RWPE1 (cell line): ENCODE data around the gene LARP4B.
A peak's percentile ranks its signal among the peaks of the same experiment; 100 is the strongest.

Experiments used
- CTCF ChIA-PET: fragments of 350-600 bp; sonication (Branson Sonifier 250); formaldehyde crosslinking; extraction: SDS; loops from one replicate; lab custom pipeline; 2021; lab: Yijun Ruan, JAX
- POLR2A ChIA-PET: fragments of 400-600 bp; formaldehyde crosslinking; extraction: SDS; loops from one replicate; lab custom pipeline; 2020; ENCODE audit warnings: antibody characterized with exemption; ENCODE audit not compliant: low non-redundant PET; lab: Yijun Ruan, JAX
- DNase-seq: peaks from one replicate; pipeline ENCODE4 v3.0.0; 2012; ENCODE audit warnings: low spot score
- H3K27ac ChIP-seq: fragments of 450-650 bp; 2 replicates; pipeline ENCODE4 v1.5.1; 2017
- TF ChIP-seq, protein P1 (sequence below): fragments of 450-650 bp; conservative IDR thresholded peaks from 2 replicates; pipeline ENCODE4 v1.5.1; 2017; ENCODE audit warnings: low read depth, mild to moderate bottlenecking

The LARP4B gene

GRCh38 chr10:921471-922414, 9.8 kb downstream of the LARP4B start:
- CTCF ChIA-PET: no interaction called here
- TF ChIP-seq, protein P1, sequence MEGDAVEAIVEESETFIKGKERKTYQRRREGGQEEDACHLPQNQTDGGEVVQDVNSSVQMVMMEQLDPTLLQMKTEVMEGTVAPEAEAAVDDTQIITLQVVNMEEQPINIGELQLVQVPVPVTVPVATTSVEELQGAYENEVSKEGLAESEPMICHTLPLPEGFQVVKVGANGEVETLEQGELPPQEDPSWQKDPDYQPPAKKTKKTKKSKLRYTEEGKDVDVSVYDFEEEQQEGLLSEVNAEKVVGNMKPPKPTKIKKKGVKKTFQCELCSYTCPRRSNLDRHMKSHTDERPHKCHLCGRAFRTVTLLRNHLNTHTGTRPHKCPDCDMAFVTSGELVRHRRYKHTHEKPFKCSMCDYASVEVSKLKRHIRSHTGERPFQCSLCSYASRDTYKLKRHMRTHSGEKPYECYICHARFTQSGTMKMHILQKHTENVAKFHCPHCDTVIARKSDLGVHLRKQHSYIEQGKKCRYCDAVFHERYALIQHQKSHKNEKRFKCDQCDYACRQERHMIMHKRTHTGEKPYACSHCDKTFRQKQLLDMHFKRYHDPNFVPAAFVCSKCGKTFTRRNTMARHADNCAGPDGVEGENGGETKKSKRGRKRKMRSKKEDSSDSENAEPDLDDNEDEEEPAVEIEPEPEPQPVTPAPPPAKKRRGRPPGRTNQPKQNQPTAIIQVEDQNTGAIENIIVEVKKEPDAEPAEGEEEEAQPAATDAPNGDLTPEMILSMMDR: no peak
- DNase-seq: peak; percentile 30
- POLR2A ChIA-PET: no interaction called here
- peak overlapping the region; percentile 12; the same call in 1 of the 2 replicates for H3K27ac ChIP-seq

- no peak overlapping the region for H3K27ac ChIP-seq
- ChIA-PET CTCF (no interaction called here), POLR2A (no interaction called here)
- TF ChIP-seq, protein P1: no peak
- DNase-seq: no peak
These were observed 11.1 kb downstream of the LARP4B start for GRCh38 chr10:920450-920849.

GRCh38 chr10:919481-919880, 12.0 kb downstream of the LARP4B start:
- TF ChIP-seq, protein P1: no peak
- DNase-seq: no peak
- CTCF ChIA-PET: no interaction called here
- POLR2A ChIA-PET: no interaction called here
- no peak overlapping the region for H3K27ac ChIP-seq

DNA sequence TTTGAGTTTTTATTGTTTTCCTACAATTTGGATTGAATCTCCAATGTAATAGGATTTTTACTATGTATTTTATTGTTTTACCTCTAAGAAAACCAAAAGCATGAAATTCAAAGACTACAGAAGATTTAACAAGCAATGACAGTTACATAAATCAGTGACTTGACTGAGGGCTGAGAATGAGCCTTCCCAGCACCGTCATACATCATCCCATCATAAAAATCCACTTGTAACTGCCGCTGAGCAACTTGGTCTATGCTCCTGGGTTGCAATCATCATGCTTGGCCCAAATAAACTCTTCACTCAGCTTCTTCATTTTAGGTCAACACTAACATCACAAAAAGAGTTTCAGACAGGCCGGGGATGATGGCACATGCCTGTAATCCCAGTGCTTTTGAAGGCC, 13.5 kb downstream of the LARP4B start:
- H3K27ac ChIP-seq: no peak overlapping the region
- DNase-seq: no peak
- TF ChIP-seq, protein P1: no peak
- POLR2A ChIA-PET: no interaction called here
- CTCF ChIA-PET: no interaction called here

- CTCF ChIA-PET: no interaction called here
- H3K27ac ChIP-seq: no peak overlapping the region
- TF ChIP-seq, protein P1: no peak
- POLR2A ChIA-PET: no interaction called here
- DNase-seq: no peak
These were observed 14.1 kb downstream of the LARP4B start for GRCh38 chr10:917416-917720.

DNA sequence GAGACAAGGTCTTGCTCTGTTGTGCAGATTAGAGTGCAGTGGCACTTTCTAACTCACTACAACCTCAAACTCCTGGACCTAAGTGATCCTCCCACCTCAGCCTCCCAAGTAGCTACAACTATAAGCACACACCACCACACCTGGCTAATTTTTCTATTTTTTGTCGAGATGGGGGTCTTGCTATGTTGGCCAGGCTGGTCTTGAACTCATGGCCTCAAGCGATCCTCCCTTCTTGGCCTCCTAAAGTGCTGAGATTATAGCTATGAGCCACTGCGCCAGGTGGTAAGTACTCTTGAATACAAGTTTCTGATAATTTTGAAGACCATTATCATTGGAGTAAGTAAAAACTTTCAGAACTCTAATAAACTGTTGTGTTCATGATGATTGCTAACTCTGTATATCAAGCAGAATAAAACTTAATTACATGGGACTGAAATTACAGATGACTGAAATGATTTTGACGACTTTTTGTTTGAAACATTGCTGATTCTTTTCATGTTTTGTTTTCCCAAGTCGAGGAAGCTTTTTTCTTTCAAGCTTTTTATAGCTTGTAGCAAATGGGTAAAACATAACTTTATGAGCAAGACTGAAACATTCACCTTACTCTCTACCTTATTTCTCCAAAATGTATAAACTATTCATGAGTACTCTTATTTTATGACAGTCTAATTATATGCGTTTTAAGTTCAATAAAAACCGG, 14.6 kb downstream of the LARP4B start:
- no peak for DNase-seq
- CTCF ChIA-PET: interaction anchor here (0.6 kb wide), 1 partner anchor 48 kb away, joined by 3 read pairs; no protein-coding TSS in a partner anchor
- H3K27ac ChIP-seq: no peak overlapping the region
- POLR2A ChIA-PET: no interaction called here
- TF ChIP-seq, protein P1: no peak
